ENCODE results near the gene RGL4. TPM values are rescaled to one million over a fixed set of nuclear protein-coding genes. Genes with fewer than 3 reads are reported as not detected.
"Not testable (repeated sequence)": the region's sequence is repeated elsewhere in the genome, so short reads cannot be mapped to it uniquely, and the experiment has no call there.

The RGL4 gene
- polyA plus RNA-seq, 1 donor: 1.4 TPM

DNA sequence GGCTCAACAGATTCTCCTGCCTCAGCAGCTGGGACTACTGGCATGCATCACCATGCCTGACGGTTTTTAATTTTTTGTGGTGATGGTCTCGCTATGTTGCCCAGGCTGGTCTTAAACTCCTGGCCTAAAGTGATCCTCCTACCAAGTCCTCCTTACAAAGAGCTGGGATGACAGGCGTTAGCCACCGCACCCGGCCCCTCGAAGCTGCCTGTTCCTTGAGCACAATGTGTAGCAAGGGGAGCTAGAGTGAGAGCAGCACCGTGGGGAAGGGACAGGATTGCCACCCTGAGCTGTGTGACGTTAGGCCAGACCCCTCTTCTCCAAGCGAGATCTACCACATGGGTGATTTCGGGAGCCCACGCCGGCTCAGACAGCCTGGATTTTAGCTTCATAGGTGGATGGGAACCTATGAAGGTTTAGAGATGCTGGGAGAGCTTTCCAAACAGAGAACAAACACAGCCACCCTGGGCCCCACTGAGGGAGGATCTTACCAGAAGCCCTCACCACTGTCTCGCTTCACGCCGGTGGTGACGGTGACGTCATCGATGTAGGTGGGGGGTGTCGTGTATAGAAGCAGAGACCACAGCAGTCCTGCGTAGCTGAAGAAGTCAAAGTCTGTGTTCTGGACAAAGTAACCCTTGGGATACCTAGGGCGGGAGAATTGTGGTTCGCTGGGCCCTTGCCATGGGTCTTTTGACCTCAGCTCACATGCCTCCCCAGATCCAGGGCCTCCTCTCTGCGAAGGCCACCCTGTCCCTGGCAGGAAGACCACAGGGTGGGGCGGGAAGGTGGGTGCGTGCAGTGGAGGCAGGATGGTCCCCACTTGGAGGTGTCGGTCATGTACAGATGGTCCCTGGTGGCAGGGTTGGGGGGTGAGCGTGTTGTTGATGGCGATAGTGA is 23.1 kb downstream of the RGL4 start:
- no CpG with 5 or more reads among the region's 28 CpGs for WGBS (ENCODE audit: insufficient coverage, low lambda C conversion rate)
- H3K36me3 ChIP-seq (ENCODE audit: control insufficient read depth, insufficient read depth, low read length): peaks cover 50% of the 10 kb centered on the region
- no peak overlapping the region for H3K4me3 ChIP-seq (ENCODE audit: low read length)

DNA sequence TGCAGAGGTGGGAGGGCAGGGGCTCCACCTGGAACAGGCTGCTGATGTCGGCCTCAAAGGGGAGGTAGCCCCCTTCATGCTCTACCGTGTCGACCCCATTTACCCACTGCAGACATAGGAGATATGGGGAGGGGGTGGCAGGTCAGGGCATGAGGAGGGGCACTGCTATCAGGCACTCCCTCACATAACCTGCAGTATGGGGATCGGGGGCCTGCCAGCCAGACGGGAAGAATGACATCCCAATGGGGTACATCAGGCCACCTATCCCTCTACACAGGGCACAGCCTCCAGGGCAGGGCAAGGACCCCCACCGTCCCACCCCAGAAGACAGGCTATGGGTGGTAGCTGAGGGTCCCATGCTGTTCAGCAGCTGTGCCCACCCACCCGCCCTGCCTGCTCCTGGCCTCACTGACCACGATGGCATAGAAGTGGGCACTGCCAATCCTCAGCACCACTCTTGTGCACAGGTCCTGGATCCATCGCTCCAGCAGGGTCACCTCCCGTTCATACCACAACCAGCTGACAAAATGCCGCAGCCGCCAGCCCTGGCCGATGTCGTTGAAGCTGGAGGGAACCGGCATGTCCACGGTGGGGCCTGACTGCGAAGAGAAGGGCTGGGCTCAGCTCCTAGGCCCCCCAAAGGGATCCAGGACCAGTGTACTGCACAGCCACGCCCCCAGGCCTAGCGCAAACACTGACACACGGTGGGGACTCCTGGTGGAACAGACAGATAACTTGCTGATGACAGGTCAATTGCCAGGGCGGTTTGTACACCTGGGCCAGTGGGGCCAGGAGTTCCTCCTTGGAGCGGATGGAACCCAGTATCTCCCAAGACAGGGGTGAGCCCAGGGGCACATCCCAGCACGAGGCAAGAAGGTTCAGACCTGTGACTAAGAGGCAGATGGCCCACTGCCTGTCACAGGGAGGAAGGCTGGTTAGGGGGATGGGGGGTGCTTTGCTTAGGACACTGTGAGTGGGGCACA is 24.1 kb downstream of the RGL4 start:
- Histone ChIP-seq H3K36me3 (ENCODE audit: control insufficient read depth, insufficient read depth, low read length) (peaks cover 41% of the 10 kb centered on the region), H3K4me1 (ENCODE audit: control insufficient read depth, insufficient read depth, low read length) (peaks cover 7% of the 10 kb centered on the region)
- no peak for DNase-seq

More for the DNA sequence above, 23.1 kb downstream of the RGL4 start:
- Histone ChIP-seq H3K27me3 (ENCODE audit: control insufficient read depth, insufficient read depth, low read length) (no peaks in the 10 kb centered on the region), H3K27ac (ENCODE audit: low read length) (no peak overlapping the region), H3K4me1 (ENCODE audit: control insufficient read depth, insufficient read depth, low read length) (peaks cover 7% of the 10 kb centered on the region), H3K9me3 (ENCODE audit: control insufficient read depth, low read depth, low read length) (no peaks in the 10 kb centered on the region)
- no peak for DNase-seq

DNA sequence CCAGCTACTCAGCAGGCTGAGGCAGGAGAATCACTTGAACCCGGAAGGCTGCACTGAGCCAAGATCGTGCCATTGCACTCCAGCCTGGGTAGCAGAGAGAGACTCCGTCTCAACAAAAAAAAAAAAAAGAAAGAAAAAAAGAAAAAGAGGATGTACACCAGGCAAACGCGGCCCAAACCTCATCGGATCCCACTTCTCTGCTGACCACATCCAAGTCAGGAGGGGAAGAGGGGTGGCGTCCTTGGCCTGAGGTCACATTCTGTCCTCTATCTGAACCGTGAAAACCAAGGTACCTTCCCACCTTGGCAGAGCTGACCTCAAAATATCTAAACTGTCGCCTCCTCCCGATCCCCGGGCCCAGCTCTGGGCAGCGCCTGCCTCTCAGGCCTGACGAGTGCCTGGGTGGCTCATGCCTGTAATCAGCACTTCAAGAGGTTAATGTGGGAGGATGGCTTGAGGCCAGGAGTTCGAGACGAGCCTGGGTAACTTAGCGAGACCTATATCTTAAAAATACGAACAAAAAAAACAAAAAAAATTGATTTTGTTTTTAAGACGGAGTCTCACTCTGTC is 25.1 kb downstream of the RGL4 start:
- Histone ChIP-seq H3K4me3 (ENCODE audit: low read length) (peak overlapping the region; percentile 74), H3K27me3 (ENCODE audit: control insufficient read depth, insufficient read depth, low read length) (no peaks in the 10 kb centered on the region), H3K4me1 (ENCODE audit: control insufficient read depth, insufficient read depth, low read length) (peaks cover 7% of the 10 kb centered on the region), H3K27ac (ENCODE audit: low read length) (no peak overlapping the region), H3K36me3 (ENCODE audit: control insufficient read depth, insufficient read depth, low read length) (peaks cover 32% of the 10 kb centered on the region), H3K9me3 (ENCODE audit: control insufficient read depth, low read depth, low read length) (no peaks in the 10 kb centered on the region)
- no peak for DNase-seq
- 90% methylated on average over 4 of the region's 18 CpGs for WGBS (ENCODE audit: insufficient coverage, low lambda C conversion rate)

More for the DNA sequence above, 24.1 kb downstream of the RGL4 start:
- Histone ChIP-seq H3K9me3 (ENCODE audit: control insufficient read depth, low read depth, low read length) (no peaks in the 10 kb centered on the region), H3K4me3 (ENCODE audit: low read length) (no peak overlapping the region), H3K27ac (ENCODE audit: low read length) (no peak overlapping the region), H3K27me3 (ENCODE audit: control insufficient read depth, insufficient read depth, low read length) (no peaks in the 10 kb centered on the region)
- no CpG with 5 or more reads among the region's 23 CpGs for WGBS (ENCODE audit: insufficient coverage, low lambda C conversion rate)

DNA sequence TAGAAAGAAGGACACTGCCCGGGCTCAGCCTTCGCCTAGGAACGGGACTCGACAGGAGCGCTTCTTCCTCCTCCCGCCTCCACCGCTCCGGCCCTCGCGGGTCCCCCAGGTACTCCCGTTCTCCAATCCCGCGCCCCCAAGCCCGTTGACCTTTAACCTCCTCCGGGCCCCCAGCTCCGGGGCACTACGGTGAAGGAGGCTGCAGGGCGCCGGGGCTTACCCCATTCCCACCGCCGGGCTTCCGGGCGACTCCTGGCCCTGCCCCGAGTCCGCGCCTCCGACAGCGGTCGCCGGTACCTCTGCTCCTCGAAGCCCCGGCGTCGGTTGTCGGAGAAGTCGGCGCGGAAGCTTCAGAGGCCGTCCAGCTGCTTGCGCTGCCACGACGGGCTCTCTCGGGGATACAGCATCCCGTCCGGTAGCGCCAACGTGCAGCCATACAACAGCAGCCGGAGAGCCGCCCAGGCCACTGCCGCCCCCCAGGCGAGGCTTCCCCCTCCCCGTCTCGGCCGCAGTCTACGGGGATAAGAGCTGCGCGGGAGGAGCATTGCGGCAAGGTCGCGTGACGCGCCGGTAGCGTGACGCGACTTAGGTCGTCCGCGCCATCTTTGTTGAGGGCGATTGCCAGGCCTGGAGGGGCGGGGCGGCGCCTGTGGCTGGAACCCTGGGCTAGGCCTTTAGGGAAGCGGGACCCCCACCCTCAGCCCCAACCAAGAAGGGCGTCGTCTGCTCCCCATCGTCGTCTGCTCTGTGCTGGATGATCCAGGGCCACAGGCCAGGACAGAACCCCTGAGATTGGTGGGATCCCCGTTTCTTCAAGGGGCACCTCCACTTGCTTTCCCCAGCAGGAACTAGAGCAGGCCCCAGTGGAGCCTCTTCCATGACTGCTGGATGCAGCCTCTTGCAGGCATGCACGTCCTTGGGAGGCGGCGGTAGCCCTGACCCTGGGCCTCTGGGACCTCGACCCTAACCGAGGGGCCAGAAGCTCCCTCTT is 26.3 kb downstream of the RGL4 start:
- H3K27ac ChIP-seq (ENCODE audit: low read length): peak overlapping the region; percentile 47
- peak; percentile 81 to 91 for DNase-seq
- H3K36me3 ChIP-seq (ENCODE audit: control insufficient read depth, insufficient read depth, low read length): peaks cover 22% of the 10 kb centered on the region
- peaks cover 7% of the 10 kb centered on the region for H3K4me1 ChIP-seq (ENCODE audit: control insufficient read depth, insufficient read depth, low read length)
- no CpG with 5 or more reads among the region's 84 CpGs for WGBS (ENCODE audit: insufficient coverage, low lambda C conversion rate)
- no peaks in the 10 kb centered on the region for H3K27me3 ChIP-seq (ENCODE audit: control insufficient read depth, insufficient read depth, low read length)
- H3K9me3 ChIP-seq (ENCODE audit: control insufficient read depth, low read depth, low read length): no peaks in the 10 kb centered on the region
- H3K4me3 ChIP-seq (ENCODE audit: low read length): peak overlapping the region; percentile 74

DNA sequence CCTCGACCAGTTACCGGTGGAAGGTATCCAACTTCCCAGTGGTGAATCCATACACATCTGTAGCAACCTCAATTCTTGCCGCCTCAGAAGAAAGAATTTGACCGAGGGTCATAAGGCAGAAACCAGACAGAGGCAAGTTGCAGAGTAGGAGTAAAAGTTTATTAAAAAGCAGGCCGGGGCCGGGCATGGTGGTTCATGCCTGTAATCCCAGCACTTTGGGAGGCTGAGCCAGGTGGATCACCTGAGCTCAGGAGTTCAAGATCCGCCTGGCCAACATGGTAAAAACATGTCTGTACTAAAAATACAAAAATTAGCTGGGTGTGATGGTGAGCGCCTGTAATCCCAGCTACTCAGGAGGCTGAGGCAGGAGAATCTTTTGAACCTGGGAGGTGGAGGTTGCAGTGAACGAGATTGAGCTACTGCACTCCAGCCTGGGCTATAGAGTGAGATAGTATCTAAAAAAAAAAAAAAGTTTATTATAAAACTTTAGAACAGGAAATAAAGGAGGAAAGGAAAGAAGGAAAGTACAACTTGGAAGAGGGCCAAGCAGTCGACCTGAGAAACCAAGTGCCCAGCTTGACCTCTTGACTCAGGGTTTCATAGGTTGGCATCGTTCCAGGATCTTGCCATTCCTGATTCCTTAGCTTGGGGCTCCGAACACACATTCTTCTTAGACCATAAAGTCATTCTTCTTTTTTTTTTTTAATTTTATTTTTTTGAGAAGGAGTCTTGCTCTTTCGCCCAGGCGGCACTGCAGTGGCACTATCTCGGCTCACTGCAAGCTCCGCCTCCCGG is 27.8 kb downstream of the RGL4 start:
- WGBS (ENCODE audit: insufficient coverage, low lambda C conversion rate): 90% methylated on average over 3 of the region's 17 CpGs
- DNase-seq: no peak

DNA sequence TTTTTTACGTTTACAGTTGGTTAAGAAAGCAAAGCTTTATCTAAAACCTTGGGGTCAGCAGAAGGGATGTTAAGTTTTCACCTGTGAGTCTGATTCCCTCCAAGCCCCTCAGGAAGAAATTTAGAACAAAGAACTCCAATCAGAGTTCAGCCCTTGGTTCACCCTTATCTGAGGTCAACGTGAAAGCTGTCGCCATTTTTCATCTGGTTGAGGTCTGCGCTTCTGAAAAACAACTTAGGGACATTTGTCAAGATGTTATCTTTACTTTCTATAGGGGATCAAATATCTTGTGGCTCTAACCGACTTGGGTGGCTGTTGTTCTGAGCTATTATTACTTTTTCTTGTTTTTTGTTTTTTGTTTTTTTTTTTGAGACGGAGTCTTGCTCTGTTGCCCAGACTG is 30.0 kb downstream of the RGL4 start:
- no peak for DNase-seq
- 88% methylated on average over 2 of the region's 6 CpGs for WGBS (ENCODE audit: insufficient coverage, low lambda C conversion rate)
- Histone ChIP-seq H3K27ac (ENCODE audit: low read length) (no peak overlapping the region), H3K4me1 (ENCODE audit: control insufficient read depth, insufficient read depth, low read length) (peaks cover 6% of the 10 kb centered on the region), H3K9me3 (ENCODE audit: control insufficient read depth, low read depth, low read length) (no peaks in the 10 kb centered on the region), H3K4me3 (ENCODE audit: low read length) (no peak overlapping the region), H3K36me3 (ENCODE audit: control insufficient read depth, insufficient read depth, low read length) (no peaks in the 10 kb centered on the region), H3K27me3 (ENCODE audit: control insufficient read depth, insufficient read depth, low read length) (no peaks in the 10 kb centered on the region)

More for the DNA sequence above, 27.8 kb downstream of the RGL4 start:
- H3K9me3 ChIP-seq (ENCODE audit: control insufficient read depth, low read depth, low read length): no peaks in the 10 kb centered on the region
- no peaks in the 10 kb centered on the region for H3K27me3 ChIP-seq (ENCODE audit: control insufficient read depth, insufficient read depth, low read length)
- H3K4me3 ChIP-seq (ENCODE audit: low read length): no peak overlapping the region
- no peak overlapping the region for H3K27ac ChIP-seq (ENCODE audit: low read length)
- H3K36me3 ChIP-seq (ENCODE audit: control insufficient read depth, insufficient read depth, low read length): peaks cover 11% of the 10 kb centered on the region
- peaks cover 7% of the 10 kb centered on the region for H3K4me1 ChIP-seq (ENCODE audit: control insufficient read depth, insufficient read depth, low read length)

DNA sequence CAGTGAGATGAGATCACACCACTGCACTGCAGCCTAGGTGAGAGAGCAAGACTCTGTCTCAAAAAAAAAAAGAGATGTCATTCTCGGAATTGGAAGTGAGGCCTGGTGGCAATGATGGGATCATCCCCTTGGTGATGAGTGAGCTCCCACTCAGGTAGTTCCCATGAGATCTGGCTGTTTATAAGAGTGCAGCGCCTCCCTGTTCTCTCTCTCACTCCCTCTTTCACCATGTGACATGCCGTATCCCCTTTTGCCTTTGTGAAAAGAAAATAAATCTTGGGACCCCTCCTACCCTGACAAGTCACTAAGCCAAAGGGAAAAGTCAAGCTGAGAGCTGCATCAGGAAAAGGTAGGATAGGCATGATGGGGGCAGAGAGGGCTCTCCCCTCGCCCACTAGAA is 31.3 kb downstream of the RGL4 start:
- no peaks in the 10 kb centered on the region for H3K27me3 ChIP-seq (ENCODE audit: control insufficient read depth, insufficient read depth, low read length)
- no CpG with 5 or more reads among the region's 4 CpGs for WGBS (ENCODE audit: insufficient coverage, low lambda C conversion rate)
- H3K27ac ChIP-seq (ENCODE audit: low read length): no peak overlapping the region
- peaks cover 3% of the 10 kb centered on the region for H3K4me1 ChIP-seq (ENCODE audit: control insufficient read depth, insufficient read depth, low read length)
- H3K9me3 ChIP-seq (ENCODE audit: control insufficient read depth, low read depth, low read length): no peaks in the 10 kb centered on the region
- no peak overlapping the region for H3K4me3 ChIP-seq (ENCODE audit: low read length)
- no peak for DNase-seq
- no peaks in the 10 kb centered on the region for H3K36me3 ChIP-seq (ENCODE audit: control insufficient read depth, insufficient read depth, low read length)

DNA sequence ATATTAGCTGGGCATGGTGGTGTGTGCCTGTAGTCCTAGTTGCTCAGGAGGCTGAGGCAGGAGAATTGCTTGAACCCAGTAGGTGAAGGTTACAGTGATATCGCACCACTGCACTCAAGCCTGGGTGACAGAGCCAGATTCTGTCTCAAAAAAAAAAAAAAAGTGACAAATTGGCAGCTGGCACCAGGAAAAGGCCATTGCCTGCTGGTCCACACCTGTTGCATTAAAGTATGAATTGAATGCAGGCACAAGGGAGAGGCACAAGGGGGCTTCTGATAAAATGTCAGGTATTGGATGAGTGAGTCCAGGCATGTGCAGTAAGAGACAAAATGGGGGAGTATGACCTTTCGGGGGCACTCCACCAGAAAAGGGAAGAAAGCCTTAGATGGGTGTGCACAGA is 31.9 kb downstream of the RGL4 start:
- no peak overlapping the region for H3K27ac ChIP-seq (ENCODE audit: low read length)
- H3K36me3 ChIP-seq (ENCODE audit: control insufficient read depth, insufficient read depth, low read length): no peaks in the 10 kb centered on the region
- H3K9me3 ChIP-seq (ENCODE audit: control insufficient read depth, low read depth, low read length): no peaks in the 10 kb centered on the region
- WGBS (ENCODE audit: insufficient coverage, low lambda C conversion rate): no CpG with 5 or more reads among the region's 2 CpGs
- H3K27me3 ChIP-seq (ENCODE audit: control insufficient read depth, insufficient read depth, low read length): no peaks in the 10 kb centered on the region
- no peak for DNase-seq
- H3K4me1 ChIP-seq (ENCODE audit: control insufficient read depth, insufficient read depth, low read length): no peaks in the 10 kb centered on the region
- no peak overlapping the region for H3K4me3 ChIP-seq (ENCODE audit: low read length)

DNA sequence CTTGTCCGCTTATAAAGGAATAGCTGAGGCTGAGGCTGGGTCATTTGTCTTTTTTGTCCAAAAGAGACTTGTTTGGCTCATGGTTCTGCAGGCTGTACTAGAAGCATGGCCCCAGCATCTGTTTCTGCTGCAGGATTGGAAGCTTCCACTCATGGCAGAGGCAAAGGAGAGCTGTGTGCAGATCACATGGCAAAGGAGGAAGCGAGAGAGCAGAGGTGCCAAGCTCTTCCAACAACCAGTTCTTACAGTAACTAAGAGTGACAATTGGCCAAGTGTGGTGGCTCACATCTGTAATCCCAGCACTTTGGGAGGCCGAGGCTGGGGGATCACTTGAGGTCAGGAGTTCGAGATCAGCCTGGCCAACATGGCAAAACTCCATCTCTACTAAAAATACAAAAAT is 37.3 kb downstream of the RGL4 start:
- H3K36me3 ChIP-seq (ENCODE audit: control insufficient read depth, insufficient read depth, low read length); H3K9me3 ChIP-seq (ENCODE audit: control insufficient read depth, low read depth, low read length); H3K4me3 ChIP-seq (ENCODE audit: low read length); H3K27me3 ChIP-seq (ENCODE audit: control insufficient read depth, insufficient read depth, low read length); H3K27ac ChIP-seq (ENCODE audit: low read length); H3K4me1 ChIP-seq (ENCODE audit: control insufficient read depth, insufficient read depth, low read length); DNase-seq: not testable (repeated sequence)
- WGBS (ENCODE audit: insufficient coverage, low lambda C conversion rate): no CpG with 5 or more reads among the region's 4 CpGs
